ENCODE measurements around the gene AP5B1. TPM values are rescaled to one million over a fixed set of nuclear protein-coding genes. Genes with fewer than 3 reads are reported as not detected.

The AP5B1 gene
- total RNA-seq, 1 donor from 2014 or later: 3.6 TPM

DNA sequence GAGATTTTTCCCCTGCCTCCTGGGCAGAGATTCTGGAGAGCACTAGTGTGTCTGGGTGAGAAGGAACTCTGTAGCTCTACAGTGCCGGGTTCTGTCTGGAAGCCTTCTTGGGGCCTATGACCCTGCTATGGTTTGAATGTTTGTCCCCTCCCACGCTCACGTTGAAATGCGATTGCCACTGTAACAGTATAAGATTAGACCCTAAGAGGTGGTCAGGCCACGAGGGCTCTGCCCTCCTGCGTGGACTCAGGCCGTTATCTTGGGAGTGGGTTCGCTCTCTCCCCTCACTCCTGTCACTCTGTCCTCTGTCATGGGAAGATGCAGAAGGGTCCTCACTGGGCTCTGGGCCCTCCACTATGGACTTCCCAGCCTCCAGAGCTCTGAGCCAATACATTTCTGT is 3.5 kb downstream of the AP5B1 start:
- Mint-ChIP-seq H3K36me3 (peaks cover 7% of the 10 kb centered on the region), H3K4me1 (no peaks in the 10 kb centered on the region)
- H4K20me1 ChIP-seq (ENCODE audit: low read depth): no peaks in the 10 kb centered on the region

DNA sequence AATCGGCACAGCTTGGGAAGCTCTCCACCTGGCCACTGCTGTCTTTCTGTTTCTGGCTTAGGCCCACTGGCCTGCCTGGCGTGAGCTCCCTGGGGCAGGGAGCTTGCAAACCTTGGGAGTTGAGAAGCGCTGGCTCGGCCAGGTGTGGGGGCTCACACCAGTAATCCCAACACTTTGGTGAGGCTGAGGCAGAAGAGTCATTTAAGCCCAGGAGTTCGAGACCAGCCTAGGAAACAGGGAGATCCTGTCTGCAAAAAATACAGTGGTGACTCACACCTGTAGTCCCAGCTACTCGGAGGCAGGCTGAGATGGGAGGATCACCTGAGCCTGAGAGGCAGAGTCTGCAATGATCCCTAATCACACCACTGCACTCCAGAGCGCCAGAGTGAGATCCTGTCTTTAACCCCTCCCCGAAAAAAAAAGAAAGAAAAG is 4.0 kb downstream of the AP5B1 start:
- no peak for TF ChIP-seq EZH2phosphoT487 (IDR thresholded peaks at IDR 0.05)
- TF ChIP-seq EZH2 (IDR thresholded peaks at IDR 0.05): no peak
- TF ChIP-seq, protein P1, sequence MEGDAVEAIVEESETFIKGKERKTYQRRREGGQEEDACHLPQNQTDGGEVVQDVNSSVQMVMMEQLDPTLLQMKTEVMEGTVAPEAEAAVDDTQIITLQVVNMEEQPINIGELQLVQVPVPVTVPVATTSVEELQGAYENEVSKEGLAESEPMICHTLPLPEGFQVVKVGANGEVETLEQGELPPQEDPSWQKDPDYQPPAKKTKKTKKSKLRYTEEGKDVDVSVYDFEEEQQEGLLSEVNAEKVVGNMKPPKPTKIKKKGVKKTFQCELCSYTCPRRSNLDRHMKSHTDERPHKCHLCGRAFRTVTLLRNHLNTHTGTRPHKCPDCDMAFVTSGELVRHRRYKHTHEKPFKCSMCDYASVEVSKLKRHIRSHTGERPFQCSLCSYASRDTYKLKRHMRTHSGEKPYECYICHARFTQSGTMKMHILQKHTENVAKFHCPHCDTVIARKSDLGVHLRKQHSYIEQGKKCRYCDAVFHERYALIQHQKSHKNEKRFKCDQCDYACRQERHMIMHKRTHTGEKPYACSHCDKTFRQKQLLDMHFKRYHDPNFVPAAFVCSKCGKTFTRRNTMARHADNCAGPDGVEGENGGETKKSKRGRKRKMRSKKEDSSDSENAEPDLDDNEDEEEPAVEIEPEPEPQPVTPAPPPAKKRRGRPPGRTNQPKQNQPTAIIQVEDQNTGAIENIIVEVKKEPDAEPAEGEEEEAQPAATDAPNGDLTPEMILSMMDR (IDR thresholded peaks at IDR 0.05): no peak
- Mint-ChIP-seq H3K4me3 (peak overlapping the region; percentile 41), H3K27ac (no peak overlapping the region), H3K27me3 (ENCODE audit: insufficient read depth, low read depth) (peaks cover 4% of the 10 kb centered on the region), H3K36me3 (peaks cover 7% of the 10 kb centered on the region), H3K4me1 (no peaks in the 10 kb centered on the region), H3K9me3 (no peaks in the 10 kb centered on the region)
- Histone ChIP-seq H3K36me3 (no peaks in the 10 kb centered on the region), H3K79me2 (ENCODE audit: low read depth) (no peaks in the 10 kb centered on the region), H3K9me3 (ENCODE audit: low read depth) (no peaks in the 10 kb centered on the region), H4K20me1 (ENCODE audit: low read depth) (no peaks in the 10 kb centered on the region), H3K9ac (no peak overlapping the region), H3K4me1 (no peaks in the 10 kb centered on the region), H3K27me3 (peaks cover 14% of the 10 kb centered on the region), H3K27ac (no peak overlapping the region), H3K4me2 (no peak overlapping the region), H3F3A (ENCODE audit: low read depth) (peaks cover 5% of the 10 kb centered on the region), H2AFZ (replicated peaks) (no peak overlapping the region), H3K4me3 (no peak overlapping the region)
- DNase-seq (ENCODE audit: low spot score): no peak

More for the DNA sequence above, 3.5 kb downstream of the AP5B1 start:
- Histone ChIP-seq H3K27ac (no peak overlapping the region), H3K4me2 (no peak overlapping the region), H3K4me3 (no peak overlapping the region), H3K36me3 (no peaks in the 10 kb centered on the region), H2AFZ (replicated peaks) (no peak overlapping the region), H3K9ac (no peak overlapping the region), H3K79me2 (ENCODE audit: low read depth) (no peaks in the 10 kb centered on the region), H3K9me3 (ENCODE audit: low read depth) (no peaks in the 10 kb centered on the region), H3F3A (ENCODE audit: low read depth) (peaks cover 11% of the 10 kb centered on the region), H3K27me3 (peaks cover 20% of the 10 kb centered on the region), H3K4me1 (no peaks in the 10 kb centered on the region)
- H3K4me3 Mint-ChIP-seq: peak overlapping the region; percentile 41
- H3K27ac Mint-ChIP-seq: no peak overlapping the region
- no peak for TF ChIP-seq EZH2 (IDR thresholded peaks at IDR 0.05)
- TF ChIP-seq, protein P1 (IDR thresholded peaks at IDR 0.05): no peak
- TF ChIP-seq EZH2phosphoT487 (IDR thresholded peaks at IDR 0.05): no peak
- peaks cover 6% of the 10 kb centered on the region for H3K27me3 Mint-ChIP-seq (ENCODE audit: insufficient read depth, low read depth)
- no peaks in the 10 kb centered on the region for H3K9me3 Mint-ChIP-seq
- no peak for DNase-seq (ENCODE audit: low spot score)

DNA sequence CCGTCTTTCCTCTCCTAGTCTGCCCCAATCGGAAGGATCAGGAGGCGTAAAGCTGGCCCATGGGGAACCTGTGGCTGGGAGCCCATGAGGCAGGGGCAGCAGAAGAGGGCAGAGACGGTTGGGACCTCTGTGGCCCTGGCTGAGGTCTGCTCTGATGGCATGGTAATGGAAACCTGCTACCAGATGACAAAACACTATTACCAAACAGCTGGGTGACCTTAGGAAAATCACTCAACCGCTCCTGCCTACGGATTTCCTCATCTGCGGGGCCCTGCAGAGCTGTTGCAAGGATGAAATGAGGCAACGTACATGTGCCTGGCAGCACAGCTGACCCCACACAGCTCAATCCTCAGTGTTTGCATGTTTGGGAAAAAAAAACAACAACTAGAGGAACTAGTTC is 4.6 kb downstream of the AP5B1 start:
- Histone ChIP-seq H3K4me2 (no peak overlapping the region), H3K27me3 (peaks cover 9% of the 10 kb centered on the region), H3K27ac (no peak overlapping the region), H3F3A (ENCODE audit: low read depth) (peaks cover under 1% of the 10 kb centered on the region), H3K4me1 (no peaks in the 10 kb centered on the region), H3K9me3 (ENCODE audit: low read depth) (no peaks in the 10 kb centered on the region), H3K36me3 (no peaks in the 10 kb centered on the region), H3K9ac (no peak overlapping the region), H3K4me3 (no peak overlapping the region), H2AFZ (replicated peaks) (no peak overlapping the region), H4K20me1 (ENCODE audit: low read depth) (no peaks in the 10 kb centered on the region), H3K79me2 (ENCODE audit: low read depth) (no peaks in the 10 kb centered on the region)
- DNase-seq (ENCODE audit: low spot score): no peak
- H3K4me1 Mint-ChIP-seq: no peaks in the 10 kb centered on the region
- H3K27me3 Mint-ChIP-seq (ENCODE audit: insufficient read depth, low read depth): peaks cover 3% of the 10 kb centered on the region
- H3K4me3 Mint-ChIP-seq: no peak overlapping the region
- TF ChIP-seq, protein P1 (IDR thresholded peaks at IDR 0.05): no peak
- H3K9me3 Mint-ChIP-seq: no peaks in the 10 kb centered on the region
- peaks cover 7% of the 10 kb centered on the region for H3K36me3 Mint-ChIP-seq
- H3K27ac Mint-ChIP-seq: peak overlapping the region; percentile 82
